ENCODE data around the gene C11orf58. TPM values are rescaled to one million over a fixed set of nuclear protein-coding genes. Genes with fewer than 3 reads are reported as not detected.

The C11orf58 gene
- total and polyA plus RNA-seq, 2 experiments from 2014 or later, result 164 to 280 TPM

- no peak for TF ChIP-seq ZNF462 (CRISPR knock-in tag; IDR thresholded peaks at IDR 0.05)
- no peak for TF ChIP-seq STAT1 (IDR thresholded peaks at IDR 0.05; ENCODE audit: unreplicated experiment)
- no peak for TF ChIP-seq EZH2 (IDR thresholded peaks at IDR 0.05; ENCODE audit: low read depth, unreplicated experiment)
- no peak for TF ChIP-seq ZNF114 (CRISPR knock-in tag; IDR thresholded peaks at IDR 0.05)
These were observed 41.0 kb downstream of the C11orf58 start (continued) for GRCh38 chr11:16779436-16779835.

- Histone ChIP-seq H3K27me3 (ENCODE audit: insufficient read depth) (no peaks in the 10 kb centered on the region), H2AFZ (no peak overlapping the region), H3K4me1 (ENCODE audit: insufficient read depth) (0 out of 2 replicates have a peak, but pooled peaks cover 4% of the 10 kb centered on the region), H3K79me2 (replicated peaks; ENCODE audit: insufficient read depth) (no peaks in the 10 kb centered on the region), H3K4me2 (no peak overlapping the region), H3K36me3 (ENCODE audit: insufficient read depth) (no peaks in the 10 kb centered on the region), H3F3A (replicated peaks; ENCODE audit: low read depth) (no peaks in the 10 kb centered on the region), H3K27ac (ENCODE audit: low read depth) (no peak overlapping the region), H4K20me1 (replicated peaks; ENCODE audit: insufficient read depth) (no peaks in the 10 kb centered on the region), H3K9me2 (ENCODE audit: insufficient read depth) (no peaks in the 10 kb centered on the region), H3K4me3 (no peak overlapping the region)
- Mint-ChIP-seq H3K9me3 (no peaks in the 10 kb centered on the region), H3K36me3 (ENCODE audit: low read depth) (peaks cover 3% of the 10 kb centered on the region; the same call in 2 of the 3 replicates), H3K4me1 (peaks cover 24% of the 10 kb centered on the region), H3K4me3 (no peak overlapping the region), H3K27me3 (ENCODE audit: insufficient read depth, low read depth, poor library complexity) (peaks cover 9% of the 10 kb centered on the region), H3K27ac (no peak overlapping the region)
- DNase-seq (ENCODE audit: low spot score) (no peak), ATAC-seq (no peak)
- TF ChIP-seq CREB1 (CRISPR knock-in tag; IDR thresholded peaks at IDR 0.05; ENCODE audit: low read depth), result no peak
- TF ChIP-seq ETS1 (IDR thresholded peaks at IDR 0.05), result no peak
- no peak for TF ChIP-seq ZNF114 (CRISPR knock-in tag; IDR thresholded peaks at IDR 0.05)
- TF ChIP-seq JUNB (IDR thresholded peaks at IDR 0.05; ENCODE audit: unreplicated experiment), result no peak
- TF ChIP-seq CTCF (conservative IDR thresholded peaks at IDR 0.05; ENCODE audit: low read depth in 2 of 2), result no peak
These were observed 41.7 kb downstream of the C11orf58 start for GRCh38 chr11:16780146-16780545.

Measured in GM23338 (cell line).